Measurements from ENCODE around the gene ACSM4.

DNA sequence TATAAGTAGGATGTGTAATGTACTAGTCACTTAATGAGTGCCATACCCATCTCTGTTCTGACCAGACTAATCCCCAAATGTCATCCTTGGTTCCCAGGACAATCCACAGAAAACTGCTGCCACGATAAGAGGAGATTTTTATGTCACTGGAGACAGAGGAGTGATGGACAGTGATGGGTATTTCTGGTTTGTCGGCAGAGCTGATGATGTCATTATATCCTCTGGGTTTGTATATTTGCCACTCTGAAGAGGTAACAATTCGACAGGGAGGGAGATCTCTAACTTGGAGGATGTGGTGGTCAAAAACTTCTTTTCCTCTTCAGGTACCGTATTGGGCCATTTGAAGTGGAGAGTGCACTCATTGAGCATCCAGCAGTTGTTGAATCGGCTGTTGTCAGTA, 20.3 kb downstream of the ACSM4 start:
- no peak for TF ChIP-seq EGR1 (IDR thresholded peaks at IDR 0.05; ENCODE audit: low read depth in 2 of 2)
- TF ChIP-seq RXRA (IDR thresholded peaks at IDR 0.05), result no peak
- TF ChIP-seq, protein P1, sequence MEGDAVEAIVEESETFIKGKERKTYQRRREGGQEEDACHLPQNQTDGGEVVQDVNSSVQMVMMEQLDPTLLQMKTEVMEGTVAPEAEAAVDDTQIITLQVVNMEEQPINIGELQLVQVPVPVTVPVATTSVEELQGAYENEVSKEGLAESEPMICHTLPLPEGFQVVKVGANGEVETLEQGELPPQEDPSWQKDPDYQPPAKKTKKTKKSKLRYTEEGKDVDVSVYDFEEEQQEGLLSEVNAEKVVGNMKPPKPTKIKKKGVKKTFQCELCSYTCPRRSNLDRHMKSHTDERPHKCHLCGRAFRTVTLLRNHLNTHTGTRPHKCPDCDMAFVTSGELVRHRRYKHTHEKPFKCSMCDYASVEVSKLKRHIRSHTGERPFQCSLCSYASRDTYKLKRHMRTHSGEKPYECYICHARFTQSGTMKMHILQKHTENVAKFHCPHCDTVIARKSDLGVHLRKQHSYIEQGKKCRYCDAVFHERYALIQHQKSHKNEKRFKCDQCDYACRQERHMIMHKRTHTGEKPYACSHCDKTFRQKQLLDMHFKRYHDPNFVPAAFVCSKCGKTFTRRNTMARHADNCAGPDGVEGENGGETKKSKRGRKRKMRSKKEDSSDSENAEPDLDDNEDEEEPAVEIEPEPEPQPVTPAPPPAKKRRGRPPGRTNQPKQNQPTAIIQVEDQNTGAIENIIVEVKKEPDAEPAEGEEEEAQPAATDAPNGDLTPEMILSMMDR (IDR thresholded peaks at IDR 0.05; ENCODE audit: low read depth, low read length, missing input control), result no peak
- TF ChIP-seq, protein P2, sequence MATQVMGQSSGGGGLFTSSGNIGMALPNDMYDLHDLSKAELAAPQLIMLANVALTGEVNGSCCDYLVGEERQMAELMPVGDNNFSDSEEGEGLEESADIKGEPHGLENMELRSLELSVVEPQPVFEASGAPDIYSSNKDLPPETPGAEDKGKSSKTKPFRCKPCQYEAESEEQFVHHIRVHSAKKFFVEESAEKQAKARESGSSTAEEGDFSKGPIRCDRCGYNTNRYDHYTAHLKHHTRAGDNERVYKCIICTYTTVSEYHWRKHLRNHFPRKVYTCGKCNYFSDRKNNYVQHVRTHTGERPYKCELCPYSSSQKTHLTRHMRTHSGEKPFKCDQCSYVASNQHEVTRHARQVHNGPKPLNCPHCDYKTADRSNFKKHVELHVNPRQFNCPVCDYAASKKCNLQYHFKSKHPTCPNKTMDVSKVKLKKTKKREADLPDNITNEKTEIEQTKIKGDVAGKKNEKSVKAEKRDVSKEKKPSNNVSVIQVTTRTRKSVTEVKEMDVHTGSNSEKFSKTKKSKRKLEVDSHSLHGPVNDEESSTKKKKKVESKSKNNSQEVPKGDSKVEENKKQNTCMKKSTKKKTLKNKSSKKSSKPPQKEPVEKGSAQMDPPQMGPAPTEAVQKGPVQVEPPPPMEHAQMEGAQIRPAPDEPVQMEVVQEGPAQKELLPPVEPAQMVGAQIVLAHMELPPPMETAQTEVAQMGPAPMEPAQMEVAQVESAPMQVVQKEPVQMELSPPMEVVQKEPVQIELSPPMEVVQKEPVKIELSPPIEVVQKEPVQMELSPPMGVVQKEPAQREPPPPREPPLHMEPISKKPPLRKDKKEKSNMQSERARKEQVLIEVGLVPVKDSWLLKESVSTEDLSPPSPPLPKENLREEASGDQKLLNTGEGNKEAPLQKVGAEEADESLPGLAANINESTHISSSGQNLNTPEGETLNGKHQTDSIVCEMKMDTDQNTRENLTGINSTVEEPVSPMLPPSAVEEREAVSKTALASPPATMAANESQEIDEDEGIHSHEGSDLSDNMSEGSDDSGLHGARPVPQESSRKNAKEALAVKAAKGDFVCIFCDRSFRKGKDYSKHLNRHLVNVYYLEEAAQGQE (IDR thresholded peaks at IDR 0.05), result no peak

All from liver (tissue), 3 donors.